Natural killer cell (primary cell): ENCODE data around the gene HES1. TPM values are rescaled to one million over a fixed set of nuclear protein-coding genes. Genes with fewer than 3 reads are reported as not detected.

Source experiments
- ATAC-seq, 3 donors: fragments of 150-1000 bp in 2 of 3; fragments of 200-7000 bp in 1 of 3; cut with Tn5 transposase; 1 replicate in 1 of 3; 2 replicates in 2 of 3; pipeline ENCODE4 v1.10.0; 2021; ENCODE audit warnings: mild to moderate bottlenecking in 2 of 3, moderate library complexity in 2 of 3
- DNase-seq, 2 donors: peaks; one replicate each; pipeline versions ENCODE4 v3.0.0 to v3.0.0-alpha.2; 2013 to 2021; ENCODE audit warnings: mixed read lengths in 1 of 2
- H3K27ac ChIP-seq: one replicate; pipeline ENCODE4 v1.5.1; 2013; ENCODE audit warnings: mild to moderate bottlenecking, low read length
- H3K27me3 ChIP-seq: one replicate; pipeline ENCODE4 v1.6.1; 2013; ENCODE audit warnings: low read length; ENCODE audit not compliant: control insufficient read depth, insufficient read depth
- H3K36me3 ChIP-seq: one replicate; pipeline ENCODE4 v1.6.1; 2013; ENCODE audit warnings: low read length; ENCODE audit not compliant: control insufficient read depth, insufficient read depth
- H3K4me1 ChIP-seq: one replicate; pipeline ENCODE4 v1.6.1; 2013; ENCODE audit warnings: low read length; ENCODE audit not compliant: control insufficient read depth, insufficient read depth
- H3K4me3 ChIP-seq: one replicate; pipeline ENCODE4 v1.5.1; 2013; ENCODE audit warnings: low read length
- H3K9me3 ChIP-seq: one replicate; pipeline ENCODE4 v1.6.1; 2013; ENCODE audit warnings: low read length; ENCODE audit not compliant: control insufficient read depth, insufficient read depth
- H3K27ac Mint-ChIP-seq, 2 donors: one replicate each; pipeline ENCODE4 v1.8.0; 2022; ENCODE audit warnings: mild to moderate bottlenecking in 2 of 2, mixed read lengths in 2 of 2, moderate library complexity in 1 of 2
- H3K27me3 Mint-ChIP-seq, 2 donors: one replicate each; pipeline ENCODE4 v1.8.0; 2022; ENCODE audit warnings: low read depth in 2 of 2, mixed read lengths in 2 of 2
- H3K36me3 Mint-ChIP-seq: one replicate; pipeline ENCODE4 v1.8.0; 2022; ENCODE audit warnings: mixed read lengths
- H3K4me1 Mint-ChIP-seq, 2 donors: one replicate each; pipeline ENCODE4 v1.8.0; 2022; ENCODE audit warnings: mixed read lengths in 2 of 2
- H3K4me3 Mint-ChIP-seq: one replicate; pipeline ENCODE4 v1.8.0; 2022; ENCODE audit warnings: mild to moderate bottlenecking, moderate library complexity, mixed read lengths
- H3K9me3 Mint-ChIP-seq, 2 donors: one replicate each; pipeline ENCODE4 v1.8.0; 2022; ENCODE audit warnings: mixed read lengths in 2 of 2
- CTCF ChIP-seq: fragments of 200-600 bp; IDR thresholded peaks from one replicate; pipeline ENCODE4 v1.8.0; 2022; ENCODE audit warnings: antibody characterized with exemption
- WGBS: methylation state at CpG from one replicate; pipeline ENCODE4 v1.1.7; 2013; ENCODE audit warnings: missing lambda C conversion rate; ENCODE audit not compliant: insufficient coverage; 5-methylcytosine and 5-hydroxymethylcytosine counted together
- intact Hi-C: fragments of 100-400 bp; cut with micrococcal nuclease; formaldehyde crosslinking; loops from one replicate; pipeline ENCODE4 v1.14.2; 2022
- total RNA-seq, 4 donors: library from RNA; stranded (reverse); fragments of 120-200 nt in 1 of 4; gene quantifications; one replicate each; pipeline versions ENCODE4 v1.2.3 to v1.2.4, GENCODE V29; 2013 to 2022

HES1 gene
- total RNA-seq, 3 donors from 2014 or later (not counting 1 experiment from before 2014, with no cell fraction given): 1.5 to 4.4 (median 2.2) TPM

GRCh38 chr3:194162070-194162678, 26.2 kb downstream of the HES1 start:
- Histone ChIP-seq H3K36me3 (no peaks in the 10 kb centered on the region), H3K27ac (no peak overlapping the region), H3K4me3 (no peak overlapping the region), H3K4me1 (no peaks in the 10 kb centered on the region), H3K27me3 (peaks cover 3% of the 10 kb centered on the region), H3K9me3 (no peaks in the 10 kb centered on the region)
- 90% methylated on average over 10 of the region's 10 CpGs for WGBS
- Mint-ChIP-seq H3K9me3 (no peaks in the 10 kb centered on the region), H3K27ac (no peak overlapping the region), H3K4me3 (no peak overlapping the region), H3K27me3 (peaks cover 28 to 65% of the 10 kb centered on the region in 2 donors), H3K36me3 (no peaks in the 10 kb centered on the region), H3K4me1 (no peaks in the 10 kb centered on the region)
- intact Hi-C loops: no loop called here
- DNase-seq: no peak
- ATAC-seq: no peak
- no peak for TF ChIP-seq CTCF

GRCh38 chr3:194162817-194163584, 27.1 kb downstream of the HES1 start:
- Histone ChIP-seq H3K27ac (no peak overlapping the region), H3K4me1 (no peaks in the 10 kb centered on the region), H3K9me3 (no peaks in the 10 kb centered on the region), H3K4me3 (no peak overlapping the region), H3K27me3 (peaks cover 3% of the 10 kb centered on the region), H3K36me3 (no peaks in the 10 kb centered on the region)
- intact Hi-C loops: no loop called here
- 91% methylated on average over 5 of the region's 6 CpGs for WGBS
- ATAC-seq (no peak), DNase-seq (no peak)
- H3K9me3 Mint-ChIP-seq: no peaks in the 10 kb centered on the region
- H3K36me3 Mint-ChIP-seq: no peaks in the 10 kb centered on the region
- H3K4me3 Mint-ChIP-seq: no peak overlapping the region
- H3K27me3 Mint-ChIP-seq: peaks cover 31 to 67% of the 10 kb centered on the region in 2 donors
- H3K27ac Mint-ChIP-seq: no peak overlapping the region
- no peak for TF ChIP-seq CTCF
- no peaks in the 10 kb centered on the region for H3K4me1 Mint-ChIP-seq

- intact Hi-C loops: no loop called here
- Histone ChIP-seq H3K4me3 (no peak overlapping the region), H3K9me3 (no peaks in the 10 kb centered on the region), H3K36me3 (no peaks in the 10 kb centered on the region), H3K27me3 (peaks cover 6% of the 10 kb centered on the region), H3K4me1 (no peaks in the 10 kb centered on the region), H3K27ac (no peak overlapping the region)
- H3K27ac Mint-ChIP-seq: no peak overlapping the region
- no peak overlapping the region for H3K4me3 Mint-ChIP-seq
- peaks cover 33 to 64% of the 10 kb centered on the region in 2 donors for H3K27me3 Mint-ChIP-seq
- DNase-seq (no peak), ATAC-seq (no peak)
- H3K4me1 Mint-ChIP-seq: no peaks in the 10 kb centered on the region
- H3K36me3 Mint-ChIP-seq: no peaks in the 10 kb centered on the region
- H3K9me3 Mint-ChIP-seq: no peaks in the 10 kb centered on the region
- no peak for TF ChIP-seq CTCF
- WGBS: 93% methylated on average over 5 of the region's 5 CpGs
Measured at GRCh38 chr3:194163697-194164096, 27.7 kb downstream of the HES1 start.
